ENCODE measurements around the gene TMEM171.
A peak's percentile ranks its signal among the peaks of the same experiment; 100 is the strongest.

The TMEM171 gene

DNA sequence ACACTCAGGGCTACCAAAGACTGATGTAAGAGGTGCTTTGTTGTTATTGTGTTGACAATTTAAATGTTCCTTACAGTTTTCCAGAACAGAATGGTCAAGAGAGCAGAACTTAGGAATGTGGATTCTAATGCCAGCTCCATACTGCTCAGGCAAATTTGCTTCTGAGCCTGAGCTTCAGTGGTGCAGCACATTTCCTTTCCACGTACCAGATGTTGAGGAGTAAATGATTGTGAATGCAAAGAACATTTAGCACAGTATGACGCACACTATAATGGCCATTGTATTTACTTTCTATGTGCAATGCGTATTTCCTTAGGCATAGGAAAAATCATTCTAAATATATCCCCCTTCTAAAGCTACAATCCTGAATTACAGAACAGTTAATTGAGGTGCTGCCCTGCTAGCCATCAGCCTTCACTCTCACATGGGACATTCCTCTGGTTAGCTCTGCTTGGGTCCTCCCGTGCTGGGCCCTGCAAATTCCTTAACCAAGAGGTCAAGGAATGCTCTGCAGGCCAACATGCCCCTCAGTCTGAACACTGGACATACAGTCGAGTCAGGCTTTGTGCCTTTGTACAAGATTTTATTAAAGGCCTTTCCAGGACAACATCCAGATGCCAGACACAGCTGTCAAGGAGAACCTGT is 31.5 kb downstream of the TMEM171 start:
- Histone ChIP-seq H3K4me2 (no peak overlapping the region), H3K4me3 (no peak overlapping the region), H3K4me1 (peaks cover 7 to 24% (median 13%) of the 10 kb centered on the region in 10 experiments; a peak in 16 of 20 replicates), H3K9me3 (replicated peaks in 1 of 11) (no peaks in the 10 kb centered on the region), H3K36me3 (no peaks in the 10 kb centered on the region), H3K9ac (no peak overlapping the region), H3K27me3 (peaks cover 65 to 96% (median 74%) of the 10 kb centered on the region in 11 experiments), H3K27ac (no peak overlapping the region), H4K20me1 (peaks cover 0 to 48% (median 18%) of the 10 kb centered on the region in 11 experiments; a peak in 15 of 22 replicates)
- TF ChIP-seq Cebpa-rat (IDR thresholded peaks at IDR 0.05) = no peak

DNA sequence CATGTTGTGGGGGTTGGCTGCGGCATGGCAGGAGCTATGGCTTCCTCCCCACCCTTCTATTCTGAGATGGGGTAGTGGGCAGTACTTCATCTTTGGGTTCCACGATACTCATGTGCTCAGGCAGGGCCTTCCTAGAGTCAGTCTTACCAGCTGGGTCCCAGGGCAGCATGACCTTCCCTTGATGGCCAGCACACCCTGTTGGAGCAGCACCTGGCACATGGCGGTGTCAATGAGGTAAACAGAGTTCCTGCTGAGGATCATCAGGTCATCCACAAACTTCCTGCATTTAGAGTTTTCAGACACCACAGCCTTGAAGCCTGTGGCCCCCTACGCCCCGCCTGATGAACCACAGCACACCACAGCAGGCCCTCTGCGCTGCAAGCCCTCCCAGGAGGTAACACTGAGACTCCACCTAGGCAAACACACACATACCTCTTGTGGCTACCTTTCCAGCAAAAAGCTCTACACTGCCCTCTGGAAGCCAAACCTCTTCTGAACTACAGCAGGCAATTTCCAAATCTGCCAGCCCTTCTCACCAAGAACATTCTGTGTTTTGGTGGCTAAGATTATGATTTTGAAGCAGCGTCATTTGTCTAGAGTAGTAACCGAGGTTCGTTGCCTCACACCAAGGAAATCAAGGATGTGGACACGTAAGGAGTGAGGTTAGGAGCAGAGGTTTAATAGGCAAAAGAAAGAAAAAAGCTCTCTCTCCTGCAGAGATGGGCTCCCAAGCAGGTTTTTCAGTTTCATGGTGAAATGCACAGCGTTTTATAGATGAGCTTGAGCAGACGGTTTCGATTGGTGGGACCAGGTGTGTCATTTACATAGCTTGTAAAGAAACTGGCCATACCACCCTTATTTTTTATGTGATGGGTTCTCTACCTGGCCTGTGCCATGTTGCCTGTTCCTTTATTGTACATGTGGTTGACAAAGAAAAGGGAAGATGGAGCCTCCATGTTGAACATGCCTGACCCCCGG is 32.3 kb downstream of the TMEM171 start:
- Histone ChIP-seq H3K4me1 (peaks cover 7 to 24% (median 13%) of the 10 kb centered on the region in 10 experiments; a peak in 16 of 20 replicates), H3K9me3 (replicated peaks in 1 of 11) (no peaks in the 10 kb centered on the region), H3K36me3 (no peaks in the 10 kb centered on the region), H4K20me1 (peaks cover 0 to 56% (median 19%) of the 10 kb centered on the region in 11 experiments; a peak in 15 of 22 replicates), H3K27ac (no peak overlapping the region), H3K4me2 (peak overlapping the region in 2 of 11 experiments; percentile 22 to 31; a peak in 3 of 22 replicates), H3K4me3 (no peak overlapping the region), H3K9ac (no peak overlapping the region), H3K27me3 (peaks cover 73 to 97% (median 82%) of the 10 kb centered on the region in 11 experiments)
- TF ChIP-seq Cebpa-rat (IDR thresholded peaks at IDR 0.05) = no peak

GRCh38 chr5:73153513-73153912 is 33.1 kb downstream of the TMEM171 start:
- Histone ChIP-seq H3K4me2 (peak overlapping the region in 2 of 11 experiments; percentile 22 to 31; a peak in 6 of 22 replicates), H3K9me3 (replicated peaks in 1 of 11) (no peaks in the 10 kb centered on the region), H3K27me3 (peaks cover 82 to 98% (median 90%) of the 10 kb centered on the region in 11 experiments), H3K9ac (no peak overlapping the region), H3K36me3 (no peaks in the 10 kb centered on the region), H3K4me3 (no peak overlapping the region), H3K4me1 (peaks cover 7 to 24% (median 13%) of the 10 kb centered on the region in 10 experiments; a peak in 16 of 20 replicates), H3K27ac (no peak overlapping the region), H4K20me1 (peaks cover 0 to 62% (median 19%) of the 10 kb centered on the region in 11 experiments; a peak in 15 of 22 replicates)
- no peak for TF ChIP-seq Cebpa-rat (IDR thresholded peaks at IDR 0.05)

DNA sequence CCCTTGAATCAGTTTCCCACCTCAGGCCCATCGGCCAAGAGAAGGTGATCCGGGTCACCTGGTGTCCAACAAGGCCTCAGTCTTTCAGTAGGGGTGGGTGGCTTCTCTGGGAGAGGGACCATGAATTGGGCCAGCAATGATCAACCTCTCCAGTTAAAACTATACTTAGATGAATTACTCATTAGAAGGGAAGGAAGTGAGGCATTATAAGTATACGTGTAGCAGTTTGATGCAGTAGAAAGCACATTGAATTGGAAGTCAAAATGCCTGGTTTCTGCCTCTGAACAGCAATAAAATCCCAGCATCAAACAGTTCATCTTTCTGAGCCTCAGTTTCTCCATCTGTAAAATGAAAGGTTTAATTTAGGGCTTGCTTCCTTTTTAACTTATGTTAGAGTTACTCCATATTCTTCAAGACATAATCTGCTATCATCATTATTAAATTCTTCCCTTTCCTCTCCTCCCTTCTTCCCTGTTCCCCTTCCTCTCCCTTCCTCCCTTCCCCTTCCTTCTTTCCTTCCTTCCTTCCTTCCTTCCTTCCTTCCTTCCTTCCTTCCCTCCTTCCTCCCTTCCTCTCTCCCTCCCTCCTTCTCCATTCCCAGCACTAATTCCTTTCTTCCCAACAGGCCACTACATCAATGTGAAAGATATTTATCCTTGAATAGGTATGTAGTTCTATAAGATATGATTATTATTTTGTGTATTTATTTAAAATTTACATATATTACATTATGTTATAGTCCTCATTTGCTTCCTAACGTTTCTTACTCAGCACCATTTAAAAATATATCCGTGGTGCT is 34.0 kb downstream of the TMEM171 start:
- Histone ChIP-seq H3K4me3 (no peak overlapping the region), H3K36me3 (no peaks in the 10 kb centered on the region), H3K4me2 (peak overlapping the region in 2 of 11 experiments; percentile 22 to 31; a peak in 2 of 22 replicates), H4K20me1 (peaks cover 0 to 70% (median 19%) of the 10 kb centered on the region in 11 experiments; a peak in 15 of 22 replicates), H3K27me3 (peaks cover 90 to 100% (median 98%) of the 10 kb centered on the region in 11 experiments), H3K9ac (no peak overlapping the region), H3K27ac (no peak overlapping the region), H3K4me1 (peaks cover 9 to 26% (median 15%) of the 10 kb centered on the region in 10 experiments; a peak in 16 of 20 replicates), H3K9me3 (replicated peaks in 1 of 11) (no peaks in the 10 kb centered on the region)
- no peak for TF ChIP-seq Cebpa-rat (IDR thresholded peaks at IDR 0.05)

DNA sequence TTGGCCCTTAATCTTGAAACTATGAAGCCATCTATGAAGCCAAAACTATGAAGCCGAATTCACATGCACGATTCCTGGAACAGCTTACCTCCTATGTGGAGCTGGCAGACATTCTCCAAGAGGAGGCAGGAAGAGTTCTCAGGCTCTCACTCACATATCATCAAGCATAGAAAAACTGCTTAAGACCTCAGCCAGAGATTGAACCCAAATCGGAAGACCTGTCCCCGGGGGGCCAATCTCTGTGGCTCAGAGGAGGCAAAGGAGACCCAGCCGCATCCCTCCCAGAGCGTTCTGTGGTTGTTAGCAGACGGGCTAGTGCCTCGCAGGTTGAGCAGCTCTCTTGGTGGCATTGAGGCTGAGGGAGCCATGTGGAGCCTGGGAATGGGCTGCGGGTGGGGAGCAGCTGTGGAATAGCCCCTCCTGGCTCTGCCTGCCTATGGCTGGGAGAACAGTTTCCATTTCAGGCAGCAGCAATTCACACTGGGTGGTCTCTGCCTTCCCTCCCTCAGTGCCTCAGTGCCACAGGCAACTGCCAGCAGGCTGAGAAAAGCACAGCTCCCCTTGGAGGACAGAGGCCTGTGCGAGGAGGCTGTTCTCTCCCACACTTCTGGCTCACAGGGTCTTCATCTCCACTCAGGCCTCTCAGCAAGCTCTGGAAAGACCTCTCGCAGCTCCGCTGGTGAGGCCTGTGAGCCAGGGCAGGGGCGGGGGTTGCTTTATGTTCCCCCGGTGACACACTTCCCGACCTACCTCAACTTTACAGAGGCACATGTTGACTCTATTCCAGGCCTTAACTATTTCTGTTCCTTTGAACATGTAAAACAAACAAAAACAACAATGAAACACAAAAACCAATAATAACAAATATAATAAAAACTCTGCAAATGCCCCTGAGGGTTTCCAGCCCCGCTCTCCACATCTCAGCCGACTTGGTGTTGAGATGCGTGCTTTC is 35.2 kb downstream of the TMEM171 start:
- Histone ChIP-seq H4K20me1 (peaks cover 0 to 75% (median 27%) of the 10 kb centered on the region in 11 experiments; a peak in 15 of 22 replicates), H3K9me3 (replicated peaks in 1 of 11) (no peaks in the 10 kb centered on the region), H3K4me3 (no peak overlapping the region), H3K4me2 (peak overlapping the region in 8 of 11 experiments; percentile 3 to 52 (median 22); a peak in 11 of 22 replicates), H3K4me1 (peaks cover 18 to 37% (median 24%) of the 10 kb centered on the region in 10 experiments; a peak in 17 of 20 replicates), H3K36me3 (no peaks in the 10 kb centered on the region), H3K27ac (no peak overlapping the region), H3K27me3 (peaks cover 95 to 100% (median 100%) of the 10 kb centered on the region in 11 experiments), H3K9ac (no peak overlapping the region)
- no peak for TF ChIP-seq Cebpa-rat (IDR thresholded peaks at IDR 0.05)

- Histone ChIP-seq H3K9me3 (replicated peaks in 1 of 11) (peaks cover 0 to 4% (median 0%) of the 10 kb centered on the region in 11 experiments; a peak in 1 of 22 replicates), H3K27me3 (peaks cover 97 to 100% (median 100%) of the 10 kb centered on the region in 11 experiments), H3K36me3 (no peaks in the 10 kb centered on the region), H4K20me1 (peaks cover 0 to 71% (median 31%) of the 10 kb centered on the region in 11 experiments; a peak in 15 of 22 replicates), H3K9ac (no peak overlapping the region), H3K4me1 (peaks cover 19 to 42% (median 30%) of the 10 kb centered on the region in 10 experiments; a peak in 17 of 20 replicates), H3K4me3 (no peak overlapping the region), H3K4me2 (no peak overlapping the region), H3K27ac (no peak overlapping the region)
- no peak for TF ChIP-seq Cebpa-rat (IDR thresholded peaks at IDR 0.05)
Observed at GRCh38 chr5:73157414-73158303, 37.3 kb downstream of the TMEM171 start.

GRCh38 chr5:73158313-73158712 is 37.9 kb downstream of the TMEM171 start:
- TF ChIP-seq Cebpa-rat (IDR thresholded peaks at IDR 0.05) = no peak
- Histone ChIP-seq H3K4me3 (no peak overlapping the region), H3K4me2 (no peak overlapping the region), H3K27me3 (peaks cover 97 to 100% (median 100%) of the 10 kb centered on the region in 11 experiments), H3K27ac (no peak overlapping the region), H3K4me1 (peaks cover 18 to 37% (median 30%) of the 10 kb centered on the region in 10 experiments; a peak in 17 of 20 replicates), H4K20me1 (peaks cover 0 to 66% (median 31%) of the 10 kb centered on the region in 11 experiments; a peak in 15 of 22 replicates), H3K36me3 (no peaks in the 10 kb centered on the region), H3K9me3 (replicated peaks in 1 of 11) (peaks cover 0 to 10% (median 6%) of the 10 kb centered on the region in 11 experiments; a peak in 11 of 22 replicates), H3K9ac (no peak overlapping the region)

Measured in BLaER1 treated with 17β-estradiol and CSF1 and Interleukin-3, amounts not matched to agents 10 nM and 100 nM (cell line).